Neuronal stem cell (in vitro differentiated cells): Measurements from ENCODE around the gene EIF5.

Source experiments
- DNase-seq: peaks from one replicate; pipeline ENCODE4 v3.0.0-alpha.2; 2013; ENCODE audit warnings: low spot score
- H2AFZ ChIP-seq: one replicate; pipeline ENCODE4 v1.6.1; 2013; ENCODE audit warnings: mild to moderate bottlenecking, low read length, inconsistent platforms
- H2AK5ac ChIP-seq: 2 replicates; pipeline ENCODE4 v1.6.1; 2013; ENCODE audit warnings: low read depth, mild to moderate bottlenecking, inconsistent platforms, low read length, moderate library complexity, mixed read lengths
- H2BK120ac ChIP-seq: 2 replicates; pipeline ENCODE4 v1.6.1; 2013; ENCODE audit warnings: low read depth, mild to moderate bottlenecking, inconsistent platforms, low read length, moderate library complexity, mixed read lengths
- H2BK12ac ChIP-seq: one replicate; pipeline ENCODE4 v1.6.1; 2013; ENCODE audit warnings: low read length, inconsistent platforms
- H2BK15ac ChIP-seq: 2 replicates; pipeline ENCODE4 v1.6.1; 2013; ENCODE audit warnings: mild to moderate bottlenecking, low read length, inconsistent platforms, mixed read lengths
- H2BK5ac ChIP-seq: one replicate; pipeline ENCODE4 v1.6.1; 2013; ENCODE audit warnings: inconsistent platforms, mild to moderate bottlenecking, low read length, moderate library complexity
- H3K14ac ChIP-seq: one replicate; pipeline ENCODE4 v1.6.1; 2013; ENCODE audit warnings: low read length, inconsistent platforms
- H3K18ac ChIP-seq: 2 replicates; pipeline ENCODE4 v1.6.1; 2013; ENCODE audit warnings: low read length, inconsistent platforms
- H3K23ac ChIP-seq: 2 replicates; pipeline ENCODE4 v1.6.1; 2013; ENCODE audit warnings: low read depth, mild to moderate bottlenecking, mixed read lengths, low read length, inconsistent platforms; ENCODE audit not compliant: poor library complexity
- H3K27ac ChIP-seq: replicated peaks from 3 replicates; pipeline ENCODE4 v1.5.1; 2013; ENCODE audit warnings: low read length, inconsistent platforms
- H3K27me3 ChIP-seq, 3 experiments: 2 replicates each; pipeline ENCODE4 v1.6.1; 2013; ENCODE audit warnings: low read length in 3 of 3, mild to moderate bottlenecking in 2 of 3, inconsistent platforms in 1 of 3, low read depth in 1 of 3, mixed read lengths in 1 of 3, moderate library complexity in 1 of 3; ENCODE audit not compliant: control insufficient read depth in 3 of 3, insufficient read depth in 3 of 3
- H3K36me3 ChIP-seq, 2 donors: replicated peaks in 1 of 2; 2 replicates each; pipeline ENCODE4 v1.6.1; 2013; ENCODE audit warnings: low read length in 2 of 2; ENCODE audit not compliant: control insufficient read depth in 2 of 2, insufficient read depth in 2 of 2
- H3K4ac ChIP-seq: 2 replicates; pipeline ENCODE4 v1.6.1; 2013; ENCODE audit warnings: inconsistent platforms, mild to moderate bottlenecking, low read length, moderate library complexity
- H3K4me1 ChIP-seq, 2 donors: 1 replicate in 1 of 2; 2 replicates in 1 of 2; pipeline ENCODE4 v1.6.1; 2013; ENCODE audit warnings: low read length in 2 of 2, low read depth in 1 of 2; ENCODE audit not compliant: control insufficient read depth in 2 of 2, insufficient read depth in 1 of 2
- H3K4me2 ChIP-seq: one replicate; pipeline ENCODE4 v1.6.1; 2013; ENCODE audit warnings: mild to moderate bottlenecking, low read length, inconsistent platforms; ENCODE audit not compliant: insufficient read depth, poor library complexity, severe bottlenecking
- H3K4me3 ChIP-seq, 2 donors: 2 replicates each; pipeline ENCODE4 v1.5.1; 2013; ENCODE audit warnings: low read length in 2 of 2, mild to moderate bottlenecking in 2 of 2, inconsistent platforms in 1 of 2, moderate library complexity in 1 of 2
- H3K79me1 ChIP-seq: one replicate; pipeline ENCODE4 v1.6.1; 2013; ENCODE audit warnings: low read depth, mild to moderate bottlenecking, inconsistent platforms, low read length, moderate library complexity
- H3K9ac ChIP-seq: one replicate; pipeline ENCODE4 v1.6.1; 2013; ENCODE audit warnings: mild to moderate bottlenecking, low read depth, low read length, inconsistent platforms; ENCODE audit not compliant: poor library complexity
- H3K9me3 ChIP-seq, 2 donors: replicated peaks in 1 of 2; 2 replicates each; pipeline versions ENCODE3 to v1.6.1; 2013; ENCODE audit warnings: low read length in 2 of 2, mild to moderate bottlenecking in 2 of 2, inconsistent platforms in 1 of 2, low read depth in 1 of 2, mixed read lengths in 1 of 2, moderate library complexity in 1 of 2; ENCODE audit not compliant: control insufficient read depth in 2 of 2, insufficient read depth in 1 of 2
- H4K8ac ChIP-seq: one replicate; pipeline ENCODE4 v1.6.1; 2013; ENCODE audit warnings: low read depth, mild to moderate bottlenecking, inconsistent platforms, low read length, moderate library complexity
- H4K91ac ChIP-seq: one replicate; pipeline ENCODE4 v1.6.1; 2013; ENCODE audit warnings: low read length, low read depth, mild to moderate bottlenecking, inconsistent platforms; ENCODE audit not compliant: poor library complexity
- WGBS, 2 donors: extraction: QIAGEN DNeasy Blood & Tissue Kit; methylation state at CpG; one replicate each; pipeline ENCODE4 v1.1.7; 2013; ENCODE audit warnings: missing lambda C conversion rate in 2 of 2, mixed read lengths in 1 of 2; ENCODE audit not compliant: insufficient read length in 2 of 2, insufficient replicate concordance in 1 of 2; ENCODE audit errors: extremely low coverage in 2 of 2; 5-methylcytosine and 5-hydroxymethylcytosine counted together

Gene EIF5

GRCh38 chr14:103302966-103303365 is 31.1 kb upstream of the EIF5 start:
- Histone ChIP-seq H3K18ac (no peak overlapping the region), H3K27me3 (peaks cover 0 to 18% (median 0%) of the 10 kb centered on the region in 3 experiments), H3K27ac (no peak overlapping the region), H3K4ac (no peak overlapping the region), H3K9ac (no peak overlapping the region), H3K4me3 (no peak overlapping the region), H2BK120ac (no peak overlapping the region), H3K4me2 (no peak overlapping the region), H2AFZ (no peak overlapping the region), H3K9me3 (no peaks in the 10 kb centered on the region), H3K14ac (no peak overlapping the region), H3K23ac (no peak overlapping the region), H3K79me1 (no peaks in the 10 kb centered on the region), H2BK15ac (no peak overlapping the region), H3K4me1 (peaks cover 0 to 1% of the 10 kb centered on the region in 2 donors), H2AK5ac (no peak overlapping the region), H4K91ac (no peak overlapping the region), H4K8ac (no peak overlapping the region), H3K36me3 (no peaks in the 10 kb centered on the region), H2BK5ac (no peak overlapping the region), H2BK12ac (no peak overlapping the region)
- no peak for DNase-seq
- WGBS, 2 donors = no CpG with 5 or more reads among the region's 1 CpG

- H3K14ac ChIP-seq = no peak overlapping the region
- no peak overlapping the region for H4K8ac ChIP-seq
- no peak overlapping the region for H4K91ac ChIP-seq
- H2BK5ac ChIP-seq = no peak overlapping the region
- H3K9ac ChIP-seq = no peak overlapping the region
- no peak overlapping the region for H3K27ac ChIP-seq
- no peaks in the 10 kb centered on the region for H3K79me1 ChIP-seq
- H3K4me1 ChIP-seq = peaks cover 0 to 1% of the 10 kb centered on the region in 2 donors
- no peak overlapping the region for H2AK5ac ChIP-seq
- no peak overlapping the region for H3K23ac ChIP-seq
- no peak overlapping the region for H3K4me2 ChIP-seq
- H2BK12ac ChIP-seq = no peak overlapping the region
- H3K27me3 ChIP-seq = peaks cover 0 to 18% (median 0%) of the 10 kb centered on the region in 3 experiments
- H3K4ac ChIP-seq = no peak overlapping the region
- no peaks in the 10 kb centered on the region for H3K36me3 ChIP-seq
- DNase-seq = no peak
- WGBS, 2 donors = no CpG with 5 or more reads among the region's 2 CpGs
- no peak overlapping the region for H3K4me3 ChIP-seq
- H2AFZ ChIP-seq = no peak overlapping the region
- no peak overlapping the region for H2BK15ac ChIP-seq
- H3K9me3 ChIP-seq = no peaks in the 10 kb centered on the region
- no peak overlapping the region for H3K18ac ChIP-seq
- no peak overlapping the region for H2BK120ac ChIP-seq
These were observed 29.3 kb upstream of the EIF5 start for GRCh38 chr14:103304706-103305105.

GRCh38 chr14:103308717-103309616 is 25.1 kb upstream of the EIF5 start:
- Histone ChIP-seq H3K9me3 (no peaks in the 10 kb centered on the region), H4K8ac (no peak overlapping the region), H3K18ac (peak overlapping the region; percentile 32), H3K4me3 (no peak overlapping the region), H2AK5ac (peak overlapping the region; percentile 58), H3K4ac (no peak overlapping the region), H4K91ac (no peak overlapping the region), H2AFZ (no peak overlapping the region), H3K4me2 (no peak overlapping the region), H3K27me3 (peaks cover 0 to 10% (median 0%) of the 10 kb centered on the region in 3 experiments), H3K36me3 (no peaks in the 10 kb centered on the region), H3K79me1 (no peaks in the 10 kb centered on the region), H2BK120ac (no peak overlapping the region), H3K9ac (no peak overlapping the region), H2BK5ac (no peak overlapping the region), H2BK12ac (peak overlapping the region; percentile 82), H3K27ac (no peak overlapping the region), H3K23ac (no peak overlapping the region), H2BK15ac (no peak overlapping the region), H3K14ac (peak overlapping the region; percentile 17), H3K4me1 (no peaks in the 10 kb centered on the region)
- DNase-seq = no peak
- no CpG with 5 or more reads among the region's 10 CpGs for WGBS, 2 donors

GRCh38 chr14:103310576-103311095 is 23.4 kb upstream of the EIF5 start:
- H3K79me1 ChIP-seq = no peaks in the 10 kb centered on the region
- H3K4me2 ChIP-seq = no peak overlapping the region
- no peak overlapping the region for H3K18ac ChIP-seq
- no peaks in the 10 kb centered on the region for H3K36me3 ChIP-seq
- H3K23ac ChIP-seq = no peak overlapping the region
- no peak overlapping the region for H3K9ac ChIP-seq
- no peak overlapping the region for H2BK15ac ChIP-seq
- H3K4me1 ChIP-seq = no peaks in the 10 kb centered on the region
- no peak overlapping the region for H4K91ac ChIP-seq
- H4K8ac ChIP-seq = no peak overlapping the region
- H3K4me3 ChIP-seq = no peak overlapping the region
- no peak overlapping the region for H2BK12ac ChIP-seq
- H2AFZ ChIP-seq = peak overlapping the region; percentile 38
- no peak overlapping the region for H2BK5ac ChIP-seq
- H3K9me3 ChIP-seq = no peaks in the 10 kb centered on the region
- H3K27ac ChIP-seq = no peak overlapping the region
- peaks cover 0 to 3% (median 0%) of the 10 kb centered on the region in 3 experiments for H3K27me3 ChIP-seq
- no CpG with 5 or more reads among the region's 12 CpGs for WGBS, 2 donors
- no peak overlapping the region for H2BK120ac ChIP-seq
- no peak overlapping the region for H3K4ac ChIP-seq
- H2AK5ac ChIP-seq = no peak overlapping the region
- no peak overlapping the region for H3K14ac ChIP-seq
- no peak for DNase-seq
